Uterus (tissue), 4 donors: Measurements from ENCODE around the gene ZFR. TPM values are rescaled to one million over a fixed set of nuclear protein-coding genes. Genes with fewer than 3 reads are reported as not detected.
"Not testable (repeated sequence)": the region's sequence is repeated elsewhere in the genome, so short reads cannot be mapped to it uniquely, and the experiment has no call there.

ENCODE experiments used
- DNase-seq, 2 donors: peaks; one replicate each; pipeline ENCODE4 v3.0.0-alpha.2; 2019 to 2020
- H3K27ac ChIP-seq, 2 donors: fragments of 200-600 bp; sonication (generic); 1 replicate in 1 of 2; 2 replicates in 1 of 2; pipeline ENCODE4 v1.5.1; 2016 to 2018
- H3K27me3 ChIP-seq, 2 donors: fragments of 200-600 bp; sonication (generic); one replicate each; pipeline ENCODE4 v1.5.1; 2018 to 2019; ENCODE audit warnings: control low read depth in 1 of 2
- H3K36me3 ChIP-seq, 2 donors: fragments of 200-600 bp; sonication (generic); one replicate each; pipeline ENCODE4 v1.5.1; 2019; ENCODE audit warnings: control low read depth in 1 of 2
- H3K4me1 ChIP-seq, 2 donors: fragments of 200-600 bp; sonication (generic); one replicate each; pipeline ENCODE4 v1.5.1; 2018 to 2019; ENCODE audit warnings: control low read depth in 1 of 2
- H3K4me3 ChIP-seq, 2 donors: fragments of 200-600 bp; sonication (generic); 1 replicate in 1 of 2; 2 replicates in 1 of 2; pipeline ENCODE4 v1.5.1; 2018 to 2019; ENCODE audit warnings: mild to moderate bottlenecking in 1 of 2
- H3K9me3 ChIP-seq, 2 donors: fragments of 200-600 bp; sonication (generic); one replicate each; pipeline ENCODE4 v1.5.1; 2019; ENCODE audit warnings: control low read depth in 1 of 2
- POLR2A ChIP-seq, 2 donors: fragments of 450-650 bp; IDR thresholded peaks; one replicate each; pipeline ENCODE4 v1.6.1; 2016; ENCODE audit warnings: antibody characterized with exemption in 2 of 2, mild to moderate bottlenecking in 1 of 2, moderate library complexity in 1 of 2
- intact Hi-C: fragments of 100-400 bp; cut with DNase I; formaldehyde crosslinking; loops from one replicate; pipeline ENCODE4 v1.15.1; 2023; ENCODE audit warnings: low total_unique reads
- total RNA-seq, 4 donors: library from RNA; depleted of rRNA in 3 of 4; stranded (reverse); fragments of >200 nt in 3 of 4; gene quantifications; one replicate each; pipeline versions ENCODE4 v1.1.0 to v1.2.4, GENCODE V29; 2014 to 2023
- TF ChIP-seq, protein P1 (sequence below), 4 experiments: fragments of 200-600 bp in 2 of 4; fragments of 450-650 bp in 2 of 4; sonication (generic) in 2 of 4; IDR thresholded peaks; one replicate each; pipeline ENCODE4 v1.5.1; 2016 to 2019; ENCODE audit warnings: antibody characterized with exemption in 4 of 4, mild to moderate bottlenecking in 2 of 4, moderate library complexity in 1 of 4
- donor health status: DM: yes; HTN: yes; CAD: no.

ZFR gene
- total RNA-seq, 4 donors from 2014 or later: 54.1 to 108 (median 72.5) TPM

DNA sequence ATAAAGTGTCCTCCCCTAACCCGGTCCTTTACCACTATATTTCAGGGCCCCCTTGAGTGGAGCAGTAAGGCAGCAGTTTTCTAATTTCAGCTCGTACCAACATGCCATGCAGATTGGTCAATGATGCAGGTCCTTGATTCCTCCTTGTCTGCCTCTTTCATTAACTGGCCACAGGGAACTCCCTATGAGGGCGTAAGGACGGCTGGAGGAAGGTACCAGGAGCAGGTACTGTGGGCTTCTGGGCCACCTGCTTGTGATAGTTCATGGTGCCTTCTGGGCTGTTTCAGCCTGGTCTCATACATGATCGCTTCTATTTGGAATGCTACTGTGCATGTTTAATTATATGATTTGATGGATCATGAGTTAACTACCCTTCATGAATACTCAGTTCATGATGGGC, 9.4 kb upstream of the ZFR start:
- no peak overlapping the region for H3K27ac ChIP-seq
- DNase-seq: no peak
- intact Hi-C loops: no loop called here
- TF ChIP-seq, protein P1, sequence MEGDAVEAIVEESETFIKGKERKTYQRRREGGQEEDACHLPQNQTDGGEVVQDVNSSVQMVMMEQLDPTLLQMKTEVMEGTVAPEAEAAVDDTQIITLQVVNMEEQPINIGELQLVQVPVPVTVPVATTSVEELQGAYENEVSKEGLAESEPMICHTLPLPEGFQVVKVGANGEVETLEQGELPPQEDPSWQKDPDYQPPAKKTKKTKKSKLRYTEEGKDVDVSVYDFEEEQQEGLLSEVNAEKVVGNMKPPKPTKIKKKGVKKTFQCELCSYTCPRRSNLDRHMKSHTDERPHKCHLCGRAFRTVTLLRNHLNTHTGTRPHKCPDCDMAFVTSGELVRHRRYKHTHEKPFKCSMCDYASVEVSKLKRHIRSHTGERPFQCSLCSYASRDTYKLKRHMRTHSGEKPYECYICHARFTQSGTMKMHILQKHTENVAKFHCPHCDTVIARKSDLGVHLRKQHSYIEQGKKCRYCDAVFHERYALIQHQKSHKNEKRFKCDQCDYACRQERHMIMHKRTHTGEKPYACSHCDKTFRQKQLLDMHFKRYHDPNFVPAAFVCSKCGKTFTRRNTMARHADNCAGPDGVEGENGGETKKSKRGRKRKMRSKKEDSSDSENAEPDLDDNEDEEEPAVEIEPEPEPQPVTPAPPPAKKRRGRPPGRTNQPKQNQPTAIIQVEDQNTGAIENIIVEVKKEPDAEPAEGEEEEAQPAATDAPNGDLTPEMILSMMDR (IDR thresholded peaks at IDR 0.05): no peak
- TF ChIP-seq POLR2A (IDR thresholded peaks at IDR 0.05): no peak
- no peak overlapping the region for H3K4me3 ChIP-seq
- H3K36me3 ChIP-seq: no peaks in the 10 kb centered on the region
- no peaks in the 10 kb centered on the region for H3K27me3 ChIP-seq
- H3K9me3 ChIP-seq: no peaks in the 10 kb centered on the region
- H3K4me1 ChIP-seq: no peaks in the 10 kb centered on the region

DNA sequence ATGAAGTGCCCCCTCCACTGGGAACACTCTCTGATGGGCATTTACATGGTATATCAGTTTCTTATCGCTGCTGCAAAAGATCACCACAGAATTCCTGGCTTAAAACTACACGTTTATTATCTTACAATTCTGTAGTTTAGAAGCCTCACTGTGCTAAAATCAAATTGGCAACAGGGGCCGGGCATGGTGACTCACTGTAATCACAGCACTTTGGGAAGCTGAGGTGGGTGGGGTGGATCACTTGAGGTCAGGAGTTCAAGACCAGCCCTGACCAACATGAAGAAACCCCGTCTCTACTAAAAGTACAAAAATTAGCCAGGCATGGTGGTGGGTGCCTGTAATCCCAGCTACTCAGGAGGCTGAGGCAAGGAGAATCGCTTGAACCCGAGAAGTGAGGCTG, 7.8 kb upstream of the ZFR start:
- H3K27ac ChIP-seq, intact Hi-C loops, DNase-seq, H3K27me3 ChIP-seq, H3K36me3 ChIP-seq, H3K4me1 ChIP-seq, H3K4me3 ChIP-seq, H3K9me3 ChIP-seq: not testable (repeated sequence)

DNA sequence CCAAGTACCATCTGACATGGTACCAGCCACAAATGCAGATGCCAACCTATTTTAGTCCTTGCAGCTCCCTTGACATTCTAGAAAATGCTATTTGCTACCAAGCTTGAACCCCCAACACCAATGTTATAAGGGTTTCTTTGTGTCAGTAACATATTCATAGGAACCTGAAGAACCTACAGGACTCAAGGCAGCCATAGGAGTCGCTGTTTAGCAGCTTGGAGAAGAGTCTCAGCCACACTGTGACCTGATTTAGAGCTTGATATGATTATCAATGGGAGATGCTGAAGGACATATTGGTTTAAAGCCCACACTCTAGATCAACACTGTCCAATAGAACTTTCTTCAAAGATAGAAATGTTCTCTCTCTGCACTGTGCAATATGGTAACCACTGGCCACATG, 6.4 kb upstream of the ZFR start:
- no peaks in the 10 kb centered on the region for H3K27me3 ChIP-seq
- no peak overlapping the region for H3K27ac ChIP-seq
- no peaks in the 10 kb centered on the region for H3K36me3 ChIP-seq
- no peak overlapping the region for H3K4me3 ChIP-seq
- H3K9me3 ChIP-seq: no peaks in the 10 kb centered on the region
- intact Hi-C loops: no loop called here
- no peak for DNase-seq
- TF ChIP-seq POLR2A (IDR thresholded peaks at IDR 0.05): no peak
- TF ChIP-seq, protein P1 (IDR thresholded peaks at IDR 0.05): no peak
- H3K4me1 ChIP-seq: no peaks in the 10 kb centered on the region

DNA sequence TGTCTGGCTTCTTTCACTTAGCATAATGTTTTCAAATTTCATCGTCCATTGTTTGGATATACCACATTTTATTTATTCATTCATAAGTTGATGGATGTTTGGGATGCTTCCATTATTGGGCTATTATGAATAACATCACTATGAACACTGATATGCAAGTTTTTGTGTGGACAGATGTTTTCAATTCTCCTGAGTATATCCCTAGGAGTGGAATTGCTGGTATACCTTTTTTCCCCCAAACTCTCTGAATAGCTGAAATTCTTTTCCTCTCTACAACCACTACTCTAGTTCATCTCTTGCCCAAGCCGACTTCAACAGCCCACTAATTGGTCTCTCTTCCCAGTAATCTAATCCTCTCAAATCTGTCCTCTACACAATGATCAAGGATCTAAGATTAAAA, 4.7 kb upstream of the ZFR start:
- Histone ChIP-seq H3K27ac (no peak overlapping the region), H3K9me3 (no peaks in the 10 kb centered on the region), H3K4me3 (no peak overlapping the region), H3K4me1 (no peaks in the 10 kb centered on the region), H3K36me3 (no peaks in the 10 kb centered on the region), H3K27me3 (no peaks in the 10 kb centered on the region)
- TF ChIP-seq, protein P1 (IDR thresholded peaks at IDR 0.05): no peak
- TF ChIP-seq POLR2A (IDR thresholded peaks at IDR 0.05): no peak
- intact Hi-C loops: no loop called here
- DNase-seq: no peak

DNA sequence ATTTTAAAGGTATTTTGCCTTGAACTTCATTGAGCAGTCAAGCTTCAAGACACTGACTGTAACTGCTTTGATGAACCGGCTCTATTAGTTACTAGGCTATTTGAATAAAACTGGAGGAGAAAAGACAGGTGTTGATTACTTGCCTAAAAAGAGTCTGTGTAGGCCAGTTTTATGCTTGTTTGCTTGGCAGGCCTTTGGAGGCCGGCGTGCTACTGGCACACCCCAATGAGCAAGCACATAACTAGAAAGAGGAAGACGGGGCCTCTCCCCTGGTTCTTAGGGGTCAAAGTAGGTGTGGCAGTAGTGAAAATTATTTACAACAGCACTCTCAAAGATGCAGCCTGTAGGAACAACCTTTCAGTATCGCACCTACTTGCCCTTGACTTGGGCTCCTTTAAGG, 2.1 kb upstream of the ZFR start:
- no peak overlapping the region for H3K27ac ChIP-seq
- no peak overlapping the region for H3K4me3 ChIP-seq
- H3K4me1 ChIP-seq: peaks cover 0 to 8% of the 10 kb centered on the region in 2 donors
- TF ChIP-seq, protein P1 (IDR thresholded peaks at IDR 0.05): no peak
- no peak for TF ChIP-seq POLR2A (IDR thresholded peaks at IDR 0.05)
- no peaks in the 10 kb centered on the region for H3K9me3 ChIP-seq
- no peaks in the 10 kb centered on the region for H3K27me3 ChIP-seq
- H3K36me3 ChIP-seq: no peaks in the 10 kb centered on the region
- no peak for DNase-seq
- intact Hi-C loops: no loop called here
